GM19455 (cell line): ENCODE data around the gene SLC22A4.

Source experiments
- ATAC-seq: cut with Tn5 transposase; IDR thresholded peaks from one replicate; pipeline ENCODE4 v1.9.1; 2021; ENCODE audit not compliant: unreplicated experiment

The SLC22A4 gene

DNA sequence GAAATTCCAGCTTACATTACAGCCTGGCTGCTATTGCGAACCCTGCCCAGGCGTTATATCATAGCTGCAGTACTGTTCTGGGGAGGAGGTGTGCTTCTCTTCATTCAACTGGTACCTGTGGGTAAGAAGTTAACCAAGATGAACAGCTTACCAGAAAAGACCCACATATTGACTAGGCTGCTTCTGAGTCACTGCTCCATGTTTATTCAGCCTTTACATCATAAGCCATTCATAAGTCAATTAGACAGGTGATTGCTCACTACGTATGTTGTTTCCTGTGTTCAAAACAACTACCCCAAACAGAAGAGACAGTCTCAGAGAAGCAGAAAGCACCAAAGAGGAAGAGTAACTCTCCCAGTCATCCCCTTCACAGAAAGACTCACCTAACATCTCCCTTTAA is 40.6 kb downstream of the SLC22A4 start:
- no peak for ATAC-seq

DNA sequence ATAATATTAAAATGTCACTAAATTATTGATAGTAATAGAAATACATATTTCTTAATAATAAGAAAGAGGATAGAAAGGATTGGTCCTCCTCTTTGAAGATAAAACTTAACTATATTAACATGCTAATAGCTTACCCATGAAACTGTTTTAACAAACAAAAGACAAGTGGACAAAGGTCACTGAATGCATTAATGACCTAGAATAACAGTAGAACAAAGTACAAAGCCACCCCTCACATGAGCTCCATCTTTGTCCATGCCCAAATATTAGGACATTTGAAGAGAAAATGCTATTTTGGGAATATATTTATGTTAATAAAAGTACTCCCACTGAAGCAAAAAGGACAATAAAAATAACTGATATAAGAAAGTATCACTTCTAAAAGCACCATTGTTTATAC is 41.2 kb downstream of the SLC22A4 start:
- ATAC-seq, result no peak

DNA sequence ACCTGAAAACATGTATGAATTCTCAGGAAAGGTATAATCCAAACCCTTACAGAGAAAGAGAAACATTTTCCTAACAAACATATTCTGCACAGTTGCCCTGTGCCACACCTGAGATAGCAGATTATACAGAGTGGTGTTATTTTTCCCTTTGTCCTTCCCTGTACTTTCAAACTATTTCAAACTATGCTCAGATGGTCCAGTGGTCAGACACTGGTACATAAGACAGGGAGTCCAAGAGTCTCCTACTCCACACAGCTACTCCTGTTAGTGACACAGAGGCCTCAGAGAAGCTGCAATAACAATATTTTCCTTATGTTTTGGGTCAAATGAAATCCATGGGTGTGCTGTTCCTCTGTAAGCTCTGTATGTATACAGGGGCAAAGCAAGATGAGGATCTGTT is 45.3 kb downstream of the SLC22A4 start:
- no peak for ATAC-seq

DNA sequence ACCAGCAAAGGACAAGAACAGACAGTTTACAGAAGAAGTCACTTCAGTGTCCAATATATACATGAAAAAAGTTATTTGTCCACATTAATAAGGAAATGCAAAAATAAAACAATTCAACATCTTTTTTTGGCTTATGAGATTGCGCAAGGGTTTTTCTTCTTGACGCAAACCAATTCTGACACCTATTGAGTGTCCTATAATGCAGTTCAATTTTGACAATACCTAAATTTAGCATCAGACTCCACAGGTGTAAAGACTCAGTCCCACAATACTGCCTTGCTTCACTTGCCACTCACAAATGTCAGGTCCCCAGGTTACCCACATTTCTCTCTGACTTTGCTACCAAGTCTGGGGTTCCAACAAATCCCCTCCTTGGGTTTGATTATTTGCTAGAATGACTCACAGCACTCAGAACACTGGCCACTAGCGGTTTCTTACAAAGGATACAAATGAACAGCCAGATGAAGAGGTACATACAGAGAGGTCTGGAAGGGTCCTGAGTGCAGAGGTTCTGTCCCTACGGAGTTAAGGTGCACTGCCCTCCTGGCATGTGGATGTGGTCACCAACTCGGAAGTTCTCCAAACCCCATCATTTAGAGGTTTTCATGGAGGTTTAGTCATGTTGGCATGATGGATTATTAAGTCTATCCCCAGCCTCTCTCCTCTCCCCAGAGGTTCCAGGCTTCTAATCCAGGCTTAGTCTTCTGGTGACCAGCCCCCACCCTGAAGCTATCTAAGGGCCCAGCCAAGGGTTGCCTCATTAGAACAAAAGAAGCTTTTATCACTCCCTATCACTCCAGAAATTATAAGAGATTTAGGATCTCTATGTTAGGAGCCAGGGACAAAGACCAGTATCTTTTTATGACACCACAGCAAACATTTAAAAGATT is 48.3 kb downstream of the SLC22A4 start:
- no peak for ATAC-seq

DNA sequence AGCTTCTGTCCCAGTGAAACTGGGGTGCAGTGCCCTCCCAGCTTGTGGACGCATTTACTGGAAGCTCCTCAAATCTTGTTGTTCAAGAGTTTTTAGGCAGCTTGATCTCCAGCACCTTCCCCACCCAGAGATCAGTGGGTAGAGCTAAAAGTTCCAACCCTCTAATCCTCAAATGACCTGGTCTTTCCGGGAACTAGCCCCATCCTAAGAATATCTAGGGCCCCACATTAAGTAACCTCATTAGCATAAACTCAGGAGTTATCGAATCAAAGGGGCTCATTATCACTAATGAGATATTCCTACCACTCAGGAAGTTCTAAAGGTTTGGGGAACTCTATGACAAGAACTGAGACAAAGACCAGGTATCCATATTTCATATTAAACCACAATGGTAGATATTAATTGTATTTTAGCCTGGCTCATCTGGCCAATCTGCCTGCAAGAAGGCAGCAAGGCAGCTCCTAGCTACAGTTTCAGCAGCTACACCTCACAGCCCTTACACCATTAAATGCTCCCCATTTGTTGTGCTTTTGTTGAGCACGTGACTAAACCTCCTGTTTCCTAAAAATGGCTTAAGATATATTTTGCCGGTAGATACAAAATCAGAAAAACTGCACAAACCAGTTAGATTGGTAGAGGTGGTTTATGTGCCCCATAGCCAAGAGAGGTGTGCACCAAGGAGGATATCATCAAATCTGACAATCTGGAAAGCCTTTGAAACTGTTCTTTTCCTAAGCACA is 50.8 kb downstream of the SLC22A4 start:
- ATAC-seq, result no peak

DNA sequence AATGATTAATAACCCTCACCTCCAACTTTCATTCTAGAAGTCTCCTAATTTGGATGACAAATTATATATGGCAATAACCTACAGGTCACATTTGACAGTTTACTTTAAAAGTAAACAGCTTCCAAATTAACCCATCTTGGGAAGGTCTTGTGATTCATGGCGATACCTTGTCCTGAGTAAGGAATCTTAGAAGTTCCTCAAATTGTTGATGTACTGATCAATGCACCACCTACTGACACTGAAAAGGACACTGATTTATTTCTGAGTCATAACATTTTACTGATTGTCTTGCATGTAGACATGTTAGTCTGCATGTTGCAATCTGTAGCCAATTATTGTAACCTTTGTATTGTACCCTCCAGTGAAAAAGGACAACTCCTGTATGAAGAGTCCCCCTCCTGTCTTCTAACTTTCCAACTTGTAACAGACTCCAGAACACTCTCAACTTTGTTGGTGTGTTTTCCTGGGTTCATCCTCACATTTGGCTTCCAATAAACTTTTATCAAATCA is 59.3 kb downstream of the SLC22A4 start:
- no peak for ATAC-seq

DNA sequence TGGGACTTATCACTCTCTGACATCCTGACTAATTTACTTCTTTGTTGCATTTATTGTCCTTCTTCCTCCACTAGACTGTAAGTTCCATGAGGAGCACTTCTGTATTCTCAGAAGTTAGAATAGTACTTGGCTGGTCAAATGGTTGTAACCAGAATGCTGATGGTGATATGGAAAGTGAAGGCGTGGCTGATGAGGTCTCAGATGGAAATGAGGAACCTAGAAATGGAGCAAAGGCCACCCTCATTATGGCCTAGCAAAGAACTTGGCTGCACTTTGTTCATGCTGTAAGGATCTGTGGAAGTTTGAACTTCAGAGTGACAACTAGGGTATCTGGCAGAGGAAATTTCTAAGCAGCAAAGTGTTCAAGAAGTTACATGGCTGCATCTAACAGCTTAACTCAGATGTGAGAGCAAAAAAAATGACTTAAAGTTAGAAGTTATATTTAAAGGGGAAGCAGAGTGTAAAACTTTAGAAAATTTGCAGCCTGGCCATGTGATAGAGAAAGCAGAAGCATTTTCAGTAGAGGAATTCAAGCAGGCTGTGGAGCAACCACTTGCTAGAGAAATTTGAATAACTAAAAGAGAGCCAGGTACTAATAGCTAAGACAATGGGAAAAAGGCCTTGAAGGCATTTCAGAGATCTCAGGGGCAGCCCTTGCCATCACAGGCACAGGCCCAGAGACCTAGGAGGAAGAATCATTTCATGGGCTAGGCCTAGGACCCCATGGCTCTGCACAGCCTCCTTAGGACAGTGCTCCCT is 60.4 kb downstream of the SLC22A4 start:
- no peak for ATAC-seq

DNA sequence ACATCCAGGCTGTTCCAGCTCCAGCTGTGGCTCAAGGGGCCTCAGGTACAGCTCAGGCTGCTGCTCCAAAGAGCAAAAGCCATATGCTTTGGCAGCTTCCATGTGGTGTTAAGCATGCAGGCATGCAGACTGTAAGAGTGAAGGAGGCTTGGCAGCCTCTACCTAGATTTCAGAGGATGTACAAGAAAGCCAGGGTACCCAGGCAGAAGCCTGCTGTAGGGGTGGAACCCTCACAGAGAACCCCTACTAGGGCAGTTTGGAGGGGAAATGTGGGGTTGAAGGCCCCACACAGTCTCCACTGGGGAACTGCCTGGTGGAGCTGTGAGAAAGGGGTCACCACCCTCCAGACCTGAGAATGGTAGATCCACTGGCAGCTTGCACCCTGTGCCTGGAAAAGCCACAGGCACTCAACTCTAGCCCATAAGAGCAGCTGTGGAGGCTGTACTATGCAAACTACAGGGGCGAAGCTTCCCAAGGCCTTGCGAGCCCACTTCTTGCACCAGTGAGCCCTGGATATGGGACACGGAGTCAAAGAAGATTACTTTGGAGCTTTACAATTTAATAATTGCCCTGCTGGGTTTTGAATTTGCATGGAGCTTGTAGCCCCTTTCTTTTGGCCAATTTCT is 61.1 kb downstream of the SLC22A4 start:
- ATAC-seq, result no peak

DNA sequence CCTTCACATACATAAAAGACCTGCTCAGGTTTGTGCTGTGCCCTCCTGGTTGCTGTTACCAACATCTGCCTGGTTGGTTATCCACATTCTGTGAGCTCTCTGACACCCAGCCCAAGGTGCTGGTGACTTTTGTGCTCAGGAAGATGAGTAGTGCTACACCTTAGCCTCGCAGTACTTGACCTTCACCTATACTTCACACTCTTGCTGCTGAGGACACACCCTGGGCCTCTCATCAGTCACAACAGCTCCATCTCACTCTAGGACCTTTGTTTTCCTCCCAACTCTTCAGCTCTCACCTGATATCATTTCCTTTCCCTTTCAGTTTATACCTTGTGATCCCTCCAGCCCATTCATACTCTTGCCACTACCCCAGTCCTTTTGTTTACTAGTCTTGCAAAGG is 64.6 kb downstream of the SLC22A4 start:
- no peak for ATAC-seq

DNA sequence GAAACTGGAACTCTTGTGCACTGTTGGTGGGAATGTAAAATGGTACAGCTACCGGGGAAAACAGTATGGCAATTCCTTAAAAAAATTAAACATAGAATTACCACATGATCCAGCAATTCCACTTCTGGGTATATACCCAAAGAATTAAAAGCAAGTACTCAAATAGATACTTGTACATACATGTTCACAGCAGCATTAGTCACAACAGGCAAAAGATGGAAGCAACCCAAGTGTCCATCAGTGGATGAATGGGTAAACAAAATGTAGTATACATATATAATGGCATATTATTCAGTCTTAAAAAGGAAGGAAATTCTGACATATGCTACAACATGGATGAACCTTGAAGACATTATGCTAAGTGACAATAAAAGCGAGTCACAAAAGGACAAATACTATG is 67.9 kb downstream of the SLC22A4 start:
- no peak for ATAC-seq

DNA sequence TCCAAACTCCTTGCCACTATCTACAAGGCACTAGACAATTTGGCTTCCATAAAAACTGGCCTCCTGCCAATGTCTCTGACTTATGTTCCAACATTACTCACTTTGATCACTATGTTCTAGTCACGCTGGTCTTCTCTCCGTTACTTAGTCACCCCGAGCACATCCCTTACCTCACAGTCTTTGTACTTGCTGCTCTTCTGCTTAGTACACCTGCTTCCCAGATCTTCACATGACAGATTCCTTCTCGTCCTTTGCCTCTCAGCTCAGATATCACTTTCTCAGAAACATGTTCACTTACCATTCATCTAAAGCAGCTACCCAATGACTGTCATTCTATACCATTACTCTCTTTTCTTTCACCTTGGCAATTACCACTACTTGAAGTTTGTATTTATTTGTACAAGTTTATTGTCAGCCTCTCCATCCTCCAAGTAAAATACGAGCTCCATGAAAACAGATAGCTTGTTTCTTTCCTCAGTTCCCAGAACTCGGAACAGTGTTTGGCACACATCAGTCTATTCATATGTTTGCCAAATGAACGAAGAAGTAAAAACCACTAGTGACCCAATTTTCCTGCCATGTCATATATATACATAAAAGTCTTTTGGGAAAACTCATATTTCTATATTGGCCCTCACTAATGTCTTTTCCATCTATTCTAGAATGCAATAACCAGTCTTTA is 69.4 kb downstream of the SLC22A4 start:
- no peak for ATAC-seq

DNA sequence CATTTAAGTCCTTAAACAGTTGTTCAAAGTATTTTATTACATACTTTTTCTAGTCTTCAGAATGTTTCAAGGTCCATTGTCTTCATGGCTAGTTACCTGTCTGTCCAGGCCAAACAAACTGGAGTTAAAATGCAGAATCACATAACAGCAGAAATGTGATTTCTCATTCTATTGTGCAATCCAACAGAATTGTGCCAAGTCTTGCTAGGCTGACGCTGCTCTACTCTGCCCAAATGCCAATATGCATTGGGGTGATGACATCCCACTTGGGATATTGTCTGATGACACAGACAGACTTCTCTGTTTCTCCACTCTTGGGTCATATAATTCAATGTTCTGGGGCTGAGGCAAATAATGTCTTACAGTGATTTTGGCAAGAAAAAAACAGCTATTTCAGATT is 70.1 kb downstream of the SLC22A4 start:
- ATAC-seq, result no peak

DNA sequence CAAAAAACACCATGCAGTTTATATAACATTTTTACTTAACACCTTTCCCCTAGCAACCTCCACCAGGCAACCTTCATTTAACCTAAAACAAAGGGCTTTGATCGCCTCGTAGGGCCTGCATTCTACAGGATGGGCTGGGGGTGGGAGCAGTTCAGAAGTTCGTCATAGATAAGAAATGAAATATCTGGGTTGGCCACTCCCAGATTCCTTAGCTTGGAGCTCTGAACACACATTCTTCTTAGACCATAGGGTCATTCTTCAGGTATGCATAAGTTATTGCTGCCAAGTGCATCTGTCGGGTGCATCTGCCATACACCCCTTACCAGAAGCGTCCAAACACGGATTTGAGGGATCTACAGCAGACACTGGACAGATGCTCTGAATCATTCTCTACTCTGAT is 71.0 kb downstream of the SLC22A4 start:
- no peak for ATAC-seq

DNA sequence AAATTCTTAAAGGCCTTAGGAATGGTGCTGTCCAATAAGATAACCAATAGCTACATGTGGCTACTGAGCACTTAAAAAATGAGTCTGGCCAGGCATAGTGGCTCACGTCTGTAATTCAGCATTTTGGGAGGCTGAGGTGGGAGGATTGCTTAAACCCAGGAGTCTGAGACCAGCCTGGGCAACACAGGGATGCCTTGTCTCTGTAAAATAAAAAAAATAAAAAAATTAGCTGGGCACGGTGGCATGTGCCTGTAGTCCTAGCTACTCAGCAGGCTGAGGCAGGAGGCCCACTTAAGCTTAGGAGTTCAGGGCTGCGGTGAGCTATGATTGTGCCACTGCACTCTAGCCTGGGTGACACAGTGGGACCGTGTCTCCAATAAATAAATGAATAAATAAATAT is 74.0 kb downstream of the SLC22A4 start:
- ATAC-seq, result no peak

DNA sequence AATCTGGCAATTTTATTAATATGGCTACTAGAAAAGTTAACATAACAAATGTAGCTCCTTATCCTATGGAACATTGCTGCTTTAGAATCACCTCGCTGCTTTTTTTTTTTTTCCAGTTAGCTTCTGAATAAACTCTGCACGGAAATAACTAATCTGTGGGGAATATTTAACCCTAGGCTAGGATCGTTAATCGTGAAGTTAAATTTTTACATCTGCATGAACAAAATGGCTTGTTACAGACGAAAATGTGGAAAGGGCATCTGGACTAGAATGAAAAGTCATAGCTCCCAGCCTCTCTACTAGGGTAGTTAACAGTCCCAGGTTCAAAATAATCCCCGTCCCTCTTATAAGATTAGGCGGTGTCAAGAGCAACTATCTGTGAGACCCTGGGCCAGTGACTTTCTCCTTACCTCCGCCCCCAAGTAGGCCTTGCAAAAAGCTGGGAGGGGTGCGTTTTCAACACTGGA is 74.8 kb downstream of the SLC22A4 start:
- peak; percentile 43 for ATAC-seq

DNA sequence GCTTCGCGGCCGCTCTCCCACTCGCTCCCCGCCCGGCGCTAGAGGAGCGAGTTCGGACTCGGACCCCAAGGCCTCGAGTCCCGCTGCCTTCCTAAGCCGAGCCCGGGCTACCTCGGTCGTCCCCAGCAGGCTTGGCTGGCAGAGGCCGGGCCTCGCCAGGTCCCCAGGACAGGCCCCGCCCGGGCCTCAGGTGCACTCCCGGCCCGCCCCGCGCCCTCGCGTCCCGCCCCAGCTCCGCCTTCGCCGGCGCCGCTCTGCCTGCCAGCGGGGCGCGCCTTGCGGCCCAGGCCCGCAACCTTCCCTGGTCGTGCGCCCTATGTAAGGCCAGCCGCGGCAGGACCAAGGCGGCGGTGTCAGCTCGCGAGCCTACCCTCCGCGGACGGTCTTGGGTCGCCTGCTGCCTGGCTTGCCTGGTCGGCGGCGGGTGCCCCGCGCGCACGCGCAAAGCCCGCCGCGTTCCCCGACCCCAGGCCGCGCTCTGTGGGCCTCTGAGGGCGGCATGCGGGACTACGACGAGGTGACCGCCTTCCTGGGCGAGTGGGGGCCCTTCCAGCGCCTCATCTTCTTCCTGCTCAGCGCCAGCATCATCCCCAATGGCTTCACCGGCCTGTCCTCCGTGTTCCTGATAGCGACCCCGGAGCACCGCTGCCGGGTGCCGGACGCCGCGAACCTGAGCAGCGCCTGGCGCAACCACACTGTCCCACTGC is 75.4 kb downstream of the SLC22A4 start, which contains the start of gene SLC22A5:
Gene SLC22A5 (plus strand): TSS at position 237 of the 707 bp plus-strand sequence. CDS start 263 bp downstream, at position 500.
- peak; percentile 93 for ATAC-seq

DNA sequence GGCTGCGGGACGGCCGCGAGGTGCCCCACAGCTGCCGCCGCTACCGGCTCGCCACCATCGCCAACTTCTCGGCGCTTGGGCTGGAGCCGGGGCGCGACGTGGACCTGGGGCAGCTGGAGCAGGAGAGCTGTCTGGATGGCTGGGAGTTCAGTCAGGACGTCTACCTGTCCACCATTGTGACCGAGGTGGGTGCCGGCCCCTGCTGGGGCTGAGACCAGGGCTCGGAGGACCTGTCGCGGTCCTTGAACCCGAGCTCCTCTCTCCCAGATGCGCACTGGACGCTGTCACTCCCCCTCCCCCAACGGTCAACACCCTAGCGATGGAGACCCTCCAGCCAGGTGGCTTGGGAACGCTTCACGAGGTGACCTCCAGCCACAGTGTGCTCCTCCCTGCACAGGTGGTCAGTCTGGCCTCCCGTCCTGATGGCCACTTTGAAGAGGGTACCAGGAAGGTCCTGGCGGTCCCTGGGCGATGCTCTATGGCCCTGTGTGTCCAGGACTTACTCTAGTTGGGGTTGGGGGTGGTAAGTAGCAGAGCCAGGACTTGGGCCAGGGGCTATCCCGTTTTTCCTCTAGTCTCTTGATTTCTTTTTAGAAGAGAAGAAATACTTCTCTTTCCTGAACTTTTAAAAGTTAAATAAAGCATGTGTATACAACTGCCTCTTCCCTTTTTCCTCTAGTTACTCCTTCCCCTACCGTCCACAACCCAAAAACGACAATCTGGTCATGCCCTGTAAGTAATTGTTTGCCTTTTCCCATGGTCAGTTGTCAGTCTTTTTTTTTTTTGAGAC is 76.2 kb downstream of the SLC22A4 start:
- no peak for ATAC-seq

DNA sequence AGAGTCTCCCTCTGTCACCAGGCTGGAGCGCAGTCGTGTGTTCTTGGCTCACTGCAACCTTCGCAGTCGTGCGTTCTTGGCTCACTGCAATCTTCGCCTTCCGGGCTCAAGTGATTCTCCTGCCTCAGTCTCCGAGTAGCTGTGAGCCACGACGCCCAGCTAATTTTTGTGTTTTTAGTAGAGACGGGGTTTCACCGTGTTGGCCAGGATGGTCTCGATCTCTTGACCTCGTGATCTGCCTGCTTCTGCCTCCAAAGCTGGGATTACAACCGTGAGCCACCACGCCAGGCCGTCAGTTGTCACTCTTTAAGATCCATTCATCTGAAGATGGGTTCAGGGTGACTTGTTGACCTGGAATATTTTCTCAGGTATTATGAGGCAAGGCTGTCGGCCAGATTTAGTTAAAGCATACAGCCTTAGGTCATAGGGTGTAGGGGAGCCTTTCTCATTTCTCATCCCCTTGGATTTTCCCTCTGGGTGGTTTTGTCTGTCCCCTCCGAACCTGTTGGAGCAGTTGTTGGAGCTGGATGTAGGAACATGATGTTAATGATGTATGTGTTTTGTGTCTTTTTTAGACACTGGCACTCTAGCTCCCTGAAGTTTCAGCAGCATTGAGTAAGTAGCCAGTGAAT is 76.9 kb downstream of the SLC22A4 start:
- ATAC-seq, result no peak
